NCI-H2107 (cell line): Measurements from ENCODE around the gene CELF2.

Source experiments
- DNase-seq: peaks from one replicate; lab custom pipeline; 2025; lab: John Stamatoyannopoulos, UW

Gene CELF2

DNA sequence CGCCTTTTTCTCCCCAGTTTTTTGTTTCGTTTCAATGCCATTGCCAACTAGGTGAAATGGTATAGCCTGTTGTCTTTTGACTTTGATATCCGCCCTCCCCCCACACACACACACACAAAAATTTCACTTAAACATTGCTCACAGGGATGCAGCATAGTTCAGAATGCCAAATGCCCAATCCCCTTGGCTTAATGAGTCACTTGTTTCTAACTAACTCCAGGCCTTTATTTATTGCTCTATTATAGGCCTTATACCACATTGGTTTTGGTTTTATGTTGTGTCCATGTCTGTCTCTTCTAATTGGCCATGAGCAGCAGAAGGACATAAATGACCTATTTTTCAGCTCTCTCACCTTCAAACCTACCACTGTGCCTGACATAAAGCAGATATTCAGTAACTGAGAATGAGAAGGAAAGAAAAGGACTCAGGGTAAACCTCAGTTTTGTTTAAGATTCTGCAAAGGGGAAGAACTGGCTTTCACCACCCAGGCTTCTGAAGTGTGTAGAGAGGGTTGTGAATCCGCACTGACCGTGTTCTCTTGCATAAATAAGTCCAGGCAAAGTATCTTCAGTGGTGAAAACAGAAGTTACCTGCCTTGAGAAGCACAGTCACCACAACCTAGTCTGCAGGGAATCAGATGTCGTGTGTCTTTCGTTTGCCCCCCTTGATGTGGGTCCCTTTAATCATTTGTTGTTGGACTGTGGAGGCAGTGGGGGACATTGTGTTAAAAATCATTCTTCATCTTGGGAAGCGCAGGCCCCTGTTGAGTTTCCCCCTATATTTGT, 139.8 kb downstream of the CELF2 start:
- DNase-seq: no peak

DNA sequence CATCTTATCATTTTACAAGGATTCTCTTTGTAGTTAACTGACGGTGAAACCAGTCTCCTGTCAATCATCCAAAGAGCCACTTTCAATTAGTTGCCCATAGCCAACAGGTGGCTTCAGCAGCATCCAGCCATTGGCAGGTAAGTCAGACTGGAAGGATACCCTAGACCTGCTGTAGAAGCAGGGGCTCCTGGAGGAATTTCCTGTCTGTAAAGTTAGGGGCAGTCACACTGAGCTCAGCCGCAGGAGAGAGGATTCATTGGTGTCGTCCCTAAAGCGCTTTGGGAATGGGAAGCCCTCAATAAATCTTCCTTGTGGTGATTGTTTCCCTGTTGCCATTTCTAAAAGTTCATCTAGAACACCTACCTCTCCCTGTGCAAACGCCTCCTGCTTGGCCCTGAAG, 140.4 kb downstream of the CELF2 start:
- DNase-seq: no peak

DNA sequence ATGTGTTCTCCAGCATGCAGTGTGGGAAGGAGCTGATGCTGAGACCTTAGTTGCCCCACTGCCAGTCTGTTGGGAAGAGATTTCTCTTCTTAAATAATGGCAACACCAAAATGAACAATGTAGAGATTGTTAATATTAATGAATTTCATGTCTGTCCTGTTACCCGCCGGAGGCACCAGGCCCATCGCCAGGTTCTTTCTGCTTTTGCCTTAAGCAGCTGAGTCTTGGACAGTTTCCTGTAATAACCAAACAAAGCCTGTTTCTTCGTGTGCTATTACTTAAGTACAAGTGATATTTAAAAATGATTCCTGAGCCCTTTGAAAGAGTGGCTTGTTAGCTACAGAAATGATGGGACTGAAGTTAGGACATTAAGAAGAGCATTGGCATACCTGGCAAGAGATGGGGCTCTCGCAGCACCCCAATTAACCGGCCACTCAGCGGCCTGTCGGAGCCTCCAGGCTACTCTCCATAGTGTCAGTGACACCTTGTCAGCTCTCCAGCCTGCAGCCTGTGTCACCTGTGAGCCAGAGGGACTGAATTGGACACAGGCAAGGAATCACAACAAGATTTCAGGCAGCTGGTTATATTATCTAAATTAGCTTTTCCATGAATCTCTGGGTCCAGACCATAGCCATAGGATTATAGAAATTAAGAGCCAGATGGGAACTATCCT, 142.0 kb downstream of the CELF2 start:
- DNase-seq: no peak

DNA sequence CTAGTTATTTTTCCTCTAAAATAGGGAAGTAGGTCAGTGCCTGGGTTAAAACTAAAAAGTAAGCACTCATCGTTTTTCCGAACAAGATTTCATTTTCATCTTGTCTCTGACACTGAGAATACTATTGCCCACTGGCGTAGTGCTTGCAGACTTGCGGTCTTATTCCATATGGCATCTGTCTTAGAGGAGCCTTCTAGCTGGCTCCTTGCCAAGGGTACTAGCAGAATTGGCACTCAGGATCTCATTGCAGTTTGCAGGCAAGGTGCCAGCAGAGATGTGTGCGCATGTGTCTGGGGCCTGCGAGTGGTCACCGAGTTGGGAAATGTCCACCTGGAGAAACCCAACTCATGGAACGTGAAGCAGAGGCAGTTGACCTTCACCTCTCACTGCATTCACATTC, 143.4 kb downstream of the CELF2 start:
- DNase-seq: no peak

DNA sequence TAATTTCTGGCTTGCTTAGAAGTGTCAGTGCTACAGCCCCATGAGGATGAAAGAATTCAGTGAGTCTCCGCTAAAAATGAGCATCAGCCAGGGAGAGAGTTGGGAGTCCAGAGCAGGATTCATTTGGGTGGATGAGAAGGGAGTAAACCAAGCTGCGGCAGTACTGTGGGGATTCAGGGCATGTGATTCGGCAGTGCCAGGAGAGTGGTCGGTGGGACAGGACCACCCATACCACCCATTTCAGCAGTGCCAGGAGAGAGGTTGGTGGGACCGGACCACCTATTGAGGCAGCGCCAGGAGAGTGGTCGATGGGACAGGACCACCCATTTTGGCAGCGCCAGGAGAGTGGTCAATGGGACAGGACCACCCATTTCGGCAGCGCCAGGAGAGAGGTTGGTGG, 144.2 kb downstream of the CELF2 start:
- no peak for DNase-seq

DNA sequence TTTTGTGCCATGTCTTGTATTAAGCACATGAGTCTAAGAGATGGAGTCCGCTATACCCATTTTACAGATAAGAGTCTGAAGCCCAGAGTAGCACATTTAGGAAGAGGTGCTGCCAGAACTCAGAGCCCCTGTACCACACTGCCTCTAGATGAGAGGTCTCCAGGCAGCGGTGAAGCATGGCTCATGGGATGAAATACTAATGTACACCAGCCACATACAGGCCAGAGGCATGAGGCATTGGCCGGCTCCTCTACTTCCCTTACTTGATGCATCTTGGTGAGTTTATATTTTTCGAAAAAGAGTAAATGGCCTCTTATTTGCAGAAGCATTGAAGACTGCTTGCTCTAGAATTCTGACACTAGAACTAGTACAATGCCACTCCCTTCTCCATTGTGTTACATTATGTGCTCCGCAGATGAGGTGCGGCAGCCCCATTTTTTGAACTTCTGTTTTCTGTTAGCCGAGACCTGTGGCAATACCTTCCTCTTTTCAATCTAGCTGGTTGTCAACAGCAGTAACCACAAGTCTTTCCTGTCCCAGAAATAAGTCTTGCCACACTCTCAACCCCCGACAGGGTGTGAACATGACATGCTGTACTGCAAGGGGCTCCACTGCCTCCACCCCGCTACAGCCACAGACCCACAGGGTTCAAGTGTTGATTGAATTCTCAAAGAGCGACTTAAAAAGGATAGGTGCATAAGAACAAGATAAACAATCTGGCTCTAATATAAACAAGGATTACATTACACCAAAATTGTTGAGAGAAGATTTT, 145.3 kb downstream of the CELF2 start:
- DNase-seq: no peak

DNA sequence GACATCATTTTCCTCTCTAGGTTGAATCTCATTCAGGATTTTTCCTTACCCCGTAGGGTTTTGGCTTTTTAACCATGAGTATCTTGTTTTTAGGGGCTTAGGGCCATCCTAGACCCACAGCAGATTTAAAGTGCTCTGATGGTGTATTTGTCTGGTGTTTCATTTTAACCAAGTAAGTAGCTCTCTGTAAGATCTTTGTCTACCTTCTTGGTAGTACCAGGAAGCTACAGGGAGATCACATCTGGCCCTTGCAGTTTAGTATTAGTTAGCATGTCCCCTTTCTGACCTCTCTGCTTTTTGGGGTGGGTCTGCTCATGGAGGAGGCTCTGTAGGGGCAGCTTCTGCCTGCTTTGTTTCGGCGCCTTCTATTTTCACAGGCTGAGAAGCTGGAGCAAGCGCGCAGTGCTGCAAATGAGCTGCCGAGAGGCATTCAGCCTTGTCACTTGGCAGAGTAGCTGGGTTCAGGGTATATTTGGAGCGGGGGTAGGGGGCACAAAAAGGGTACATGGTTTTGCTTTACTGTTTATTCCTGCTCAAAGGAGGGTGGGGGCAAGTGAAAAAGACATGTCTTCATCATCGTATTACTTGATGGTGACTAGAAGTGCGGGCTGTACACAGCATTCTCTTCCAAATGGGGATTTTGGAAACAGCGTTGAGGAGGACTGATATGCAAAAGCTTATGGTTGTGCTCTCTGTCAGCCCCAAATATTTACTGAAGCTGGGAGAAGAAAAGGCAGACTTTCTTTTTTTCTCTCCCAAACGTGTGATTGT, 146.3 kb downstream of the CELF2 start:
- DNase-seq: no peak

DNA sequence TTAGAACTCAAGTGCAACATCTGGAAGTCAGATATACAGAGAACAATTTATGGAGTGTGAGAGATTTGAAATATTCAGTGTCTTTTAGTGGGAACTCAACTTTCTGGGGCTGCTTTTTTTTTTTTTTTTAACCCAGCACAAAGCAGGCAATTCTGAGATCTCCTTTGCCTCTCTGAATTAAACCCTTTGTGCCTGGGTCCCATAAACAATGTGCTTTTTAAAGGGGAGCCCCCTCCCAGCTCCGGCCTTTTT, 146.8 kb downstream of the CELF2 start:
- no peak for DNase-seq

DNA sequence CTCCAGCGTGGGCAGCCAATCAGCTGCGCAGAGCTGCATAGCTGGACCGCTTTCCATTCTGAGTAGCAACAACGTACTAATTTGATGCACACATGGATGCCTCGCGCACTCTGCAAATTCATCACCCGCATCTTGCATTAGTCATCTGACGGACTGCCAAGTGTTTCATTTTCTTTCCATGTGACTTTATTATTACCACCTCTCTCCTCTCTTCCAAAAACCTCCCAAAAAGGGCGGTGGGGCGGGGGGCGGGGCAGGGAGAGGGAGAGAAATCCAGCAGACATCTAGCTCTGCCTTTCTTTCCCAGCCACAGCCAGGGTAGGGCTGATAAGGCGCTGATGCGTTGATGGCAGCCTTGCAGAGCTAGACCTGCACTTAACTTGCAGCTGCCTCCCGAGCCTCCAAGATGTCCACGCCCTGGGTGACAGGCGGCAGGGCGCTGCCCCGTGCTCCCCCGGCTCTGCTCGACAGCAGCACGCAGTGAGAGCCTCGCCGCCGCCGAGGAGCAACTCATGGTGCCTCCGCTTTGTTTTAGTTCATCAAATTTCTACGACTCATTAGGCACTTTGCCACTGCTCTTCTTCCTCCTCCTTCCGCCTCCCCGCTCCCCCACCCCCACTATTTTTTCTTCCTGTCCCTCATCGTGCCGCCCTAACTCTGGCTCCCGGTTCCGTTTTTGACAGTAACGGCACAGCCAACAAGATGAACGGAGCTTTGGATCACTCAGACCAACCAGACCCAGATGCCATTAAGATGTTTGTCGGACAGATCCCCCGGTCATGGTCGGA, 147.3 kb downstream of the CELF2 start:
- DNase-seq: no peak

DNA sequence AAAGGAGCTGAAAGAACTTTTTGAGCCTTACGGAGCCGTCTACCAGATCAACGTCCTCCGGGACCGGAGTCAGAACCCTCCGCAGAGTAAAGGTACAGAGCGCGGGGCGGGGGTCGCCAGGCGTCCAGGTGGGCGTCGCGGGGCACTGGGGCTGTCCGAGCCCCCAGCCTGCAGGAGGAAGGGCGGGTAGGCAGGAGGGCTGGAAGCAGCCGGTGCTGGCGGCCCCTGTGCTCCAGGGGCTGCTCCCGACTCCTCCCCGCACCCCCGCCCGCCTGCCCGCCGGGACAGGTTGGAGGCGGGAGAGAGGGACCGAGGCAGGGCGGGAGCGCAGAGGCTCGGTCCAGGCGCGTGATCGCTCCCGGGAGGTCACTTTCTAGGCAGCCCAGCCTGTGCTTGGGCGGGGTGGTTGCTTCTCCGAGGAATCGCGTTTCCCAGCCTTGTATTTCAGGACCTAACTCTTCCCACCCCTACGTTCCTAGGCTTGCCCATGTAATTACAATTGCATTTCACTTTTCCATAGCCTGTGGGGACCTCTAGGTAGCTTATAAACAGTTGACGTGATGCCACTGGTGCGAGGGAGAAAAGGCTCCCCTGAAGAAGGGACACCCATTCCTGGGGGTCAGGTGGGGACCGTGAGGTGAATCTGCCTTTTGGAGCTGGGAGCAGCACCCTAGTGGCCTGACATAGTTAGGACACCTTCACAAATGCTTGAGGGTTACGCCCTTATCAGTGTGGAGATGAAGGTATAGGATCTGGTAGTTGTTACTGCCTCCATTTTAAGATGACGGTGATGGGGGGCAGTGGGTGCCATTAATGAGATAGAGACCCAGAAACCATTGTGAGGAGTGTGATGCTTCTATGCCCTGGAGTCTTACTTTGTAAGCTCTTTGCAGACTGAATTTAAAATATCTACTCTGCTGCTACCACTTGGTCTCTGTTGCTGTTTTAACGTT, 148.2 kb downstream of the CELF2 start:
- no peak for DNase-seq

DNA sequence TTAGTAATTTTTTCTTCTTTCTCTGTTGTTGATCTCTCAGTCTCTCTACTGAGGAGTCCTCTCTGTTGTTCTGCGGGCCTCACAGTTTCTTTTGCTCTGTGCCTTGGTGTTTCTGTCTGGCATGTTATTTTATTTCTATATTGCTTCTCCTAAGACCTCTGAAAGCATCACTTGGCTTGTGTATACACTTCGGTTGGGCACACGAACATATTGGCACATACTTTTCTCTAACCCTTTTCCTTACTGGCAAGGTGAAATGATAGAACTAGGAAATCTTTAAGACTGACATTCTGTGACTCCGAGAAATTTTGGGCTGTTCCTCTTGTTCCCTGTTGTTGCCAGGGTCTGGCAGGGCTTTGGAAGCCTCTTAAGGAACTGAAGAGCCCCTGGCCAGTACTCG, 148.9 kb downstream of the CELF2 start:
- DNase-seq: no peak

DNA sequence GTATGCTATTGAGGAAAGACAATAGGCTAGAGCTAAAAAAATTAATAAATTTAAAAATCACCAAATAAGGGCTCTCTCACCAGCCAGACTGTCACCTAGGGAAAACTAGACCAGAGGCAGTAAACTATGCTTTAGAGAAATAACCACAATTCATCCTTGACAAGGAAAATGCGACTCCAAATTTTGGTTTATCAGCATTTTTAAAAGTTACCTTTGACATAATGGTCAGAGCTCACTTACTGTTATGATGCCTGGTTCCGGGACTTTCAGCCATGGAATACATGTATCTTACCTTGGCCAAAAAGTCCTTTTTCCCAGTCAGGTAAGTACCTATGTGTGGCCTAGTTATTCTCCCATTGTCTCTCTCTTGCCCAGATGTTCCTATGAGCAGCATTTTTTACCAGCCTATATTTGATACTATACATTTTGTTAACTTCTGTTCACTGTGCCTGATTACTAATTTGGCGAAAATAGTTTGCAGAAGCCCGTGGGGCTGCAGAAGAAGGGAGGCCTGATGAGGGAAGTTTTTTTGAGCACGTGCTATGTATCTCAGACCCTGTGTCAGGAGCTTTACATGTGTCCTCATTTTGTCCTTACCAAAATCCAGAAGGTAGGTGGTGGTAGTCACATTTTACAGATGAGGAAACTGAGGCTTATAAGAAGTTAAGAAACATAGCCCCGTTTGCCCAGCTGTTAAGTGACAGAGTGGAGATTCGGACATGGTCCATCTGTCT, 149.7 kb downstream of the CELF2 start:
- no peak for DNase-seq

DNA sequence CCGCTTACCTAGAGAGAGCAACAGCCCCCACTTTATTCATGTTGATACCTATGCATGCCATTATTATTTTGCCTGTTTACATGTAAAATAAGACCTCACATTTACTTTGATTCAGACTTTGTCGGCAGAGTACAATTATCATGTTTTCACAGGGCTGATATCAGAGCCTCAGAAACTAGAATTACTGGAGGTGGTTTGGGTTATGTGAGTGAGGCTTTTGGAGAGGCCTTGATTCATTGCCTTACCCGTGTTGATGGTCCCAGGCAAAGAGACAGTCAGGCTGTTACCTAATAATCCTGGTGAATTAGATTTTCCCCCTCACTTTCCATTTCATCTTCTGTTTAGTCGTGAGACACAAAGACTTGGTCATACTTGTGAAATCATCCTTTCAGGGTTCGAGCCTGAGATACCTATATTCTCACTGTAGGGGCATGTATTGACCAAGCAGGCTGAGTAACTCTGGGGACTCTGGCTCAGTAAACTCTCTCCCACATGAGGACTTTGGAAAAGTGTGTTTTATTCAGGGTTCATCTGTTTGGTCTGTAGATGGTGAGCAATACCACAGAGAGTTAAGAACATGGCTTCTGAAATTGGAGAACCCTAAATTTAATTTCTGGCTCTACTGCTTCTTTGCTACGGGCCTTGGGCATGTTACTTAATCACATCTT, 150.9 kb downstream of the CELF2 start:
- DNase-seq: no peak

DNA sequence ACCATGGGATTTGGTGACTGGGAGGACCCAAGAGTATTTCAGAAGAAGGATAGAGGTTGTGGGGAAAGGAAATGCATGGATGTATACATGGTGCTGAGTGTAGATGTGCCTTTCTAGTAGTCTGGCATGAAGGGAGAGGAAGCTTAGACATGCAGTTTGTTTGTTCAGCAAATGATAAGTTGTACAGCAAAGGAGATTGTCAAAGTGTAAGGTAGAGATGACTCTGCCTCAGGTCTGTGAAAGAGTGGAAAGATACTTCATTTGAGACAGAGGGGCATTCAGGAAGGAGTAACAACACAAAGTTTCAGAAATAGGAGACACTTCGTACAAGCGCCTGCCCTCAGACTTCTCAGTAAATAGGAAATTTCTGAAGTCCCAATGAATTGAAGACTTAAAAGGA, 152.3 kb downstream of the CELF2 start:
- DNase-seq: no peak

DNA sequence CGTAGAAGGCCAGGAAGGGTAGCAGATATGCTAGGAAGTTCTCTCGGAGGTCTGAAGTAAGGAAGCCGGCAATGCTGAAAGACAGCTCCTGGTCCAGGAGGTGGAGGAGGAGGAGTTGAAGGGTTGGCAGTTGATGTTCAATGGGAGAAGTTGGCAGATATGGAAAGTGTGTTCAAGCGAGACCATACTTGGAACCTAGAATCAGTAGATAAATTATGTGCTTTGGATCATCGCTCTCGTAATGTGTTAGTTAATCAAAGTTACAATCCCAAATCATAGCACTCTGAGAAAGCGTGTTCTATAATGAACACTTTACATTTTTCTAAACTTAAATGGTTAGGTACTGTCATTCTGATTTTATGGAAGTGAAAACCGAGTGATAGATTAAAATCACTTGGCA, 152.9 kb downstream of the CELF2 start:
- DNase-seq: no peak

DNA sequence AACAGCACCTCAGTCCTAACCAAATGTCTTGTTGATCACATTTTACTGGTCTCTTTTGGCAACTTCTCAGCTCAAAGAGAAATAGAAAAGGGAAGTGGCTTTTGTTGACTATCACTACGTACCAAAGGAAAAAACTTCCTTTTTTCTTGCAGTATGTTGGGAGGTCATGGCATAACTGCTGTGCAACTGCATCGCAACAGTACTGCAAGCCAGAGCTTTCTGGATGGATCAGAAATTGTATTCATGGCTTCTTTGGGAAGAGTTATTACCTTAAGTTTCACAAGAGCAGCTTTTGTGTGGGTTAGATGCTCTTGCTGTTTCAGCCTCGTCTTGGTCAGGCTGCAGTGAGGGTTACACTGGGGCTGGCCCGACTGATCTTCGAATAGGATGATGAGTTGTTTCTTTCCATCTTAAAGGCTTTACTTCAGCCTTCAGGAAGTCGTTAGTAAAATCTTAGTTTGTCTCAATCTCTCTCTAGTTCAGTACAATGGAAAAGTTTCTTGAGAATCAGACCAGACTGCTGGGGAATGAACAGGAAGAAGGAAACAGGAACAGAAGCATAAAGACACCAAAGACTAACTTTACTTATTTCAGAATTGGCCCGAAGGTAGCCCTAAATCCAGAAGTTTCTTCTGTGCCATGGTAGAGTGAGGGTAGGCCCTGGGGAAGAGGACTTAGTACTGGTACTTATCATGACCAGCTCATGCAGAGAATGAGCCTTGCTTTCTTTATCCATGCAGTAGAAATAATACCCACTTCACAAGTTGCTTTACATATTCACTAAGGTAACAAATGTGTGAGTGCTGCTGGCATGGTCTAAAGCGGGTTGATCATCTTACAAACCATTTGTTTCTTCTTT, 153.6 kb downstream of the CELF2 start:
- no peak for DNase-seq

DNA sequence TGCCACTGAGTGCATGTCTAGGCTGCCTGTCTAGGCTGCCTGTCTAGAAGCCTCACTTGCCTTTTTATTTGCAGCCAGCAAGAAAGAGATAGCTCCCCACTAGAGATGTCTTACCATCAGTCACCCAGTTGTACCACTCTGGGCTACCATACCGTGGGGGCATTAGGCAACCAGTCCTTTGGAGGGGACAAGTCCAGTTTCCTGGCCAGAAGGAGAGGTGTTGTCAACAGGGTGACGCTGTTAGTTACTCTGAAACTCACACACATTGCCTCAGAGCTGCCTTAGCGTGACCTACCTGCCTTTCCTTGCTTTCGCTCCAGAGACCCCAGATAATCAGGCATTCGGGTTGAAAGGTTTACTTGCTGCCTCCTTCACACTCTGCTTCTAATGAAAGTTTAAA, 155.4 kb downstream of the CELF2 start:
- DNase-seq: no peak

DNA sequence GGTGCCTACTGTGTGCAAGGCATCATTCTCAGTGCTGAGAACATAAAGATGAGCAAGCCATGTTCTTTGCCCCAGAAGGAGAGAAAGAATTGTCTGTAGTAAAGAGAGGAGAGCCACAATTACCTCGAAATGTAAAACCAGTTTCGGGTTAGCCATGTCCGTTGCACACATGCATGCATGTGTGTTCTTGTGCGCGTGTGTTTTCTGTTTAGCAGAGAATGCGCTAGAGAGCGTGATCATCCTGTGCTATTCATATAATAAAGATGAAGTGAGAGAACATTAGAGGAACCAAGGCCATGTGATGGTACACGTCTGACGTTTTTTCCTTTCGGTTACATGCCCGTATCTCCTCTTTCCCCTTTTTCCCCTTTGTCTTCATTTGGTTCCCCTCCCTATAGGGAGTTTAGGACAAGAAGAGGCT, 158.2 kb downstream of the CELF2 start:
- DNase-seq: no peak
